H1 (cell line): ENCODE results near the gene OTOF. TPM values are rescaled to one million over a fixed set of nuclear protein-coding genes. Genes with fewer than 3 reads are reported as not detected.

Experiments
- CTCF ChIA-PET: fragments of 300-600 bp; sonication (Branson Sonifier 250); formaldehyde crosslinking; loops from one replicate; lab custom pipeline; 2021; ENCODE audit not compliant: partially characterized antibody; lab: Charles Lee
- POLR2A ChIA-PET: fragments of 300-600 bp; sonication (Branson Sonifier 250); formaldehyde crosslinking; loops from one replicate; lab custom pipeline; 2021; ENCODE audit warnings: inconsistent platforms; ENCODE audit not compliant: partially characterized antibody; lab: Charles Lee
- DNase-seq, 2 experiments: peaks; one replicate each; pipeline versions ENCODE4 v3.0.0 to v3.0.0-alpha.2; 2010 to 2022; ENCODE audit warnings: low spot score in 2 of 2, low read depth in 1 of 2, mixed read lengths in 1 of 2
- FAIRE-seq: peaks from 2 replicates; lab custom pipeline; 2011; peaks lifted over from hg19 to GRCh38; lab: Jason Lieb, UNC
- H2AFZ ChIP-seq: 2 replicates; pipeline ENCODE4 v1.8.1; 2012; ENCODE audit warnings: low read length, inconsistent platforms
- H2AK5ac ChIP-seq: 2 replicates; pipeline ENCODE4 v1.6.1; 2013; ENCODE audit warnings: low read depth, low read length
- H2BK120ac ChIP-seq: replicated peaks from 2 replicates; pipeline ENCODE3; 2013; ENCODE audit warnings: low read depth, low read length, inconsistent platforms
- H2BK12ac ChIP-seq: 2 replicates; pipeline ENCODE4 v1.6.1; 2013; ENCODE audit warnings: low read depth, low read length
- H2BK15ac ChIP-seq: 2 replicates; pipeline ENCODE4 v1.6.1; 2013; ENCODE audit warnings: low read length
- H2BK20ac ChIP-seq: 2 replicates; pipeline ENCODE4 v1.6.1; 2013; ENCODE audit warnings: low read length
- H2BK5ac ChIP-seq: 2 replicates; pipeline ENCODE4 v1.6.1; 2013; ENCODE audit warnings: low read depth, low read length
- H3K14ac ChIP-seq: 2 replicates; pipeline ENCODE4 v1.6.1; 2013; ENCODE audit warnings: inconsistent platforms; ENCODE audit not compliant: insufficient read length
- H3K18ac ChIP-seq: 2 replicates; pipeline ENCODE4 v1.6.1; 2013; ENCODE audit warnings: low read length; ENCODE audit errors: extremely low read depth
- H3K23ac ChIP-seq: 2 replicates; pipeline ENCODE4 v1.6.1; 2013; ENCODE audit warnings: inconsistent platforms; ENCODE audit not compliant: insufficient read length
- H3K23me2 ChIP-seq: 2 replicates; pipeline ENCODE4 v1.6.1; 2013; ENCODE audit warnings: low read depth, low read length
- H3K27ac ChIP-seq: 2 replicates; pipeline ENCODE4 v1.6.1; 2011; ENCODE audit warnings: low read depth, low read length, inconsistent platforms
- H3K27me3 ChIP-seq, 4 experiments: replicated peaks in 1 of 4; 1 replicate in 1 of 4; 2 replicates in 3 of 4; pipeline versions ENCODE4 v1.6.1 to v1.8.1; 2011 to 2013; ENCODE audit warnings: low read length in 3 of 4, mild to moderate bottlenecking in 3 of 4, inconsistent platforms in 2 of 4, mixed read lengths in 2 of 4, moderate library complexity in 1 of 4; ENCODE audit not compliant: control insufficient read depth in 3 of 4, insufficient read depth in 3 of 4; ENCODE audit errors: extremely low read depth in 1 of 4
- H3K36me3 ChIP-seq, 4 experiments: 2 replicates each; pipeline versions ENCODE4 v1.6.1 to v1.8.1; 2011 to 2013; ENCODE audit warnings: mild to moderate bottlenecking in 4 of 4, low read length in 3 of 4, moderate library complexity in 2 of 4, control low read depth in 1 of 4, inconsistent platforms in 1 of 4; ENCODE audit not compliant: insufficient read depth in 4 of 4, control insufficient read depth in 2 of 4
- H3K4ac ChIP-seq: replicated peaks from 2 replicates; pipeline ENCODE3; 2013; ENCODE audit warnings: low read length, low read depth, mixed read lengths, inconsistent platforms; ENCODE audit not compliant: insufficient read length
- H3K4me1 ChIP-seq, 4 experiments: replicated peaks in 1 of 4; 1 replicate in 1 of 4; 2 replicates in 3 of 4; pipeline versions ENCODE4 v1.6.1 to v1.8.1; 2011 to 2013; ENCODE audit warnings: low read length in 3 of 4, inconsistent platforms in 2 of 4, mixed read lengths in 1 of 4; ENCODE audit not compliant: insufficient read depth in 4 of 4, control insufficient read depth in 3 of 4
- H3K4me2 ChIP-seq, 2 experiments: 2 replicates each; pipeline versions ENCODE4 v1.6.1 to v1.8.1; 2011 to 2013; ENCODE audit warnings: low read depth in 2 of 2, low read length in 2 of 2, control low read depth in 1 of 2, inconsistent platforms in 1 of 2, mild to moderate bottlenecking in 1 of 2; ENCODE audit not compliant: insufficient read depth in 1 of 2
- H3K4me3 ChIP-seq, 4 experiments: fragments of 200-600, 300-600 bp in 1 of 4; sonication (generic), shearing (Covaris generic), sonication (Bioruptor Twin) in 1 of 4; 2 replicates each; pipeline versions ENCODE4 v1.5.1 to v1.8.1; 2011 to 2016; ENCODE audit warnings: low read length in 4 of 4, low read depth in 3 of 4, control low read depth in 2 of 4, inconsistent platforms in 2 of 4, mild to moderate bottlenecking in 2 of 4, mixed read lengths in 1 of 4, moderate library complexity in 1 of 4; ENCODE audit not compliant: insufficient read depth in 2 of 4; ENCODE audit errors: extremely low read depth in 1 of 4
- H3K56ac ChIP-seq: replicated peaks from 2 replicates; pipeline ENCODE3; 2013; ENCODE audit warnings: low read depth, mild to moderate bottlenecking, mixed read lengths, low read length, inconsistent platforms; ENCODE audit not compliant: insufficient read length
- H3K79me1 ChIP-seq: 2 replicates; pipeline ENCODE4 v1.6.1; 2013; ENCODE audit warnings: low read depth, low read length, control low read depth
- H3K79me2 ChIP-seq, 2 experiments: 2 replicates each; pipeline versions ENCODE4 v1.6.1 to v1.8.1; 2012 to 2013; ENCODE audit warnings: low read length in 2 of 2, mild to moderate bottlenecking in 2 of 2, inconsistent platforms in 1 of 2; ENCODE audit not compliant: insufficient read depth in 2 of 2, control insufficient read depth in 1 of 2
- H3K9ac ChIP-seq, 4 experiments: replicated peaks in 1 of 4; 1 replicate in 1 of 4; 2 replicates in 3 of 4; pipeline versions ENCODE4 v1.6.1 to v1.8.1; 2011 to 2013; ENCODE audit warnings: low read depth in 3 of 4, low read length in 3 of 4, control low read depth in 2 of 4, mild to moderate bottlenecking in 2 of 4, moderate library complexity in 2 of 4, inconsistent platforms in 1 of 4; ENCODE audit errors: extremely low read depth in 1 of 4
- H3K9me3 ChIP-seq, 2 experiments: 2 replicates each; pipeline versions ENCODE4 v1.6.1 to v1.8.1; 2012 to 2013; ENCODE audit warnings: mild to moderate bottlenecking in 2 of 2, moderate library complexity in 2 of 2, control low read depth in 1 of 2, inconsistent platforms in 1 of 2, low read depth in 1 of 2, low read length in 1 of 2, mixed read lengths in 1 of 2; ENCODE audit not compliant: insufficient read depth in 2 of 2
- H4K20me1 ChIP-seq, 2 experiments: replicated peaks in 1 of 2; 2 replicates each; pipeline versions ENCODE3 to v1.8.1; 2011 to 2013; ENCODE audit warnings: inconsistent platforms in 2 of 2, low read length in 2 of 2, mild to moderate bottlenecking in 1 of 2; ENCODE audit not compliant: insufficient read depth in 2 of 2, control insufficient read depth in 1 of 2
- H4K5ac ChIP-seq: 2 replicates; pipeline ENCODE4 v1.6.1; 2013; ENCODE audit warnings: low read length, low read depth, mixed read lengths, inconsistent platforms; ENCODE audit not compliant: insufficient read length
- H4K8ac ChIP-seq: 2 replicates; pipeline ENCODE4 v1.8.0; 2013; ENCODE audit warnings: mild to moderate bottlenecking, moderate library complexity, low read length, inconsistent platforms; ENCODE audit not compliant: insufficient read depth; ENCODE audit errors: extremely low read depth
- H4K91ac ChIP-seq: replicated peaks from 2 replicates; pipeline ENCODE3; 2013; ENCODE audit warnings: low read length, mixed read lengths, inconsistent platforms; ENCODE audit not compliant: insufficient read length
- CBX5 ChIP-seq: fragments of 300-800, 300-1000 bp; sonication (generic); IDR thresholded peaks from 2 replicates; pipeline ENCODE4 v1.7.1; 2016; ENCODE audit warnings: antibody characterized with exemption, low read length, low read depth
- CREB1 ChIP-seq: IDR thresholded peaks from 2 replicates; pipeline ENCODE4 v1.6.1; 2012; ENCODE audit warnings: inconsistent platforms
- CTBP2 ChIP-seq: IDR thresholded peaks from 2 replicates; pipeline ENCODE4 v1.7.0; 2011; ENCODE audit warnings: borderline replicate concordance, mild to moderate bottlenecking, moderate library complexity, mixed read lengths, low read length; ENCODE audit not compliant: insufficient read depth, insufficient read length
- KDM4A ChIP-seq: IDR thresholded peaks from one replicate; pipeline ENCODE4 v1.7.1; 2012; ENCODE audit warnings: low read depth, mild to moderate bottlenecking, moderate library complexity, low read length, inconsistent platforms; ENCODE audit not compliant: severe bottlenecking
- NRF1 ChIP-seq: IDR thresholded peaks from 2 replicates; pipeline ENCODE4 v1.6.1; 2011; ENCODE audit warnings: mild to moderate bottlenecking, low read depth, low read length, improper control_type of control experiment
- PHF8 ChIP-seq: fragments of 200-600 bp; sonication (generic); conservative IDR thresholded peaks from 2 replicates; pipeline ENCODE4 v1.7.1; 2012; ENCODE audit warnings: low read depth, mild to moderate bottlenecking, inconsistent platforms, low read length, moderate library complexity
- SIRT6 ChIP-seq: IDR thresholded peaks from one replicate; pipeline ENCODE4 v1.7.1; 2012; ENCODE audit warnings: low read length, inconsistent platforms
- SP4 ChIP-seq: IDR thresholded peaks from 2 replicates; pipeline ENCODE4 v1.6.1; 2012; ENCODE audit warnings: low read length, inconsistent platforms
- TAF1 ChIP-seq: IDR thresholded peaks from 2 replicates; pipeline ENCODE4 v1.6.1; 2011; ENCODE audit warnings: mild to moderate bottlenecking, low read depth, low read length
- TCF12 ChIP-seq: IDR thresholded peaks from 2 replicates; pipeline ENCODE4 v1.6.1; 2011; ENCODE audit warnings: low read depth, mild to moderate bottlenecking, low read length
- YY1 ChIP-seq: IDR thresholded peaks from 2 replicates; pipeline ENCODE4 v1.6.1; 2011; ENCODE audit warnings: low read depth, mild to moderate bottlenecking, low read length
- WGBS, 2 experiments: shearing (Covaris generic) in 1 of 2; methylation state at CpG; one replicate each; pipeline versions ENCODE4 v1.1.6 to v1.1.7; 2013 to 2015; ENCODE audit warnings: low lambda C conversion rate in 2 of 2, mixed read lengths in 2 of 2, inconsistent platforms in 1 of 2, low coverage in 1 of 2, missing lambda C conversion rate in 1 of 2; ENCODE audit not compliant: insufficient replicate concordance in 2 of 2, insufficient coverage in 1 of 2, insufficient read length in 1 of 2; ENCODE audit errors: extremely low coverage in 1 of 2, missing lambda C conversion rate in 1 of 2; 5-methylcytosine and 5-hydroxymethylcytosine counted together
- polyA plus RNA-seq, 7 experiments: library from polyadenylated mRNA; depleted of rRNA in 3 of 7; stranded (reverse) in 5 of 7; unstranded in 2 of 7; fragments of >200 nt in 5 of 7; fragments of 200-250 nt in 2 of 7; gene quantifications; 1 replicate in 5 of 7; 2 replicates in 1 of 7; 4 replicates in 1 of 7; pipeline versions ENCODE4 v1.2.1 to v1.2.3, GENCODE V29; 2011 to 2013; ENCODE audit warnings: missing spikeins in 2 of 7, mixed read lengths in 2 of 7
- total RNA-seq: library from RNA; stranded (reverse); fragmentation: NEBNext Ultra II Directional; extraction: Animal tissue kit (Norgen Biotek cat#: 25700); gene quantifications from 2 replicates; pipeline ENCODE4 v1.2.1, GENCODE V29; 2021

OTOF gene
- total and polyA plus RNA-seq, 2 of the 8 experiments (the other 6 are each of a cell fraction or from before 2014, with no cell fraction given) = 0.06 TPM; not detected in 1

- H3K9me3 ChIP-seq = no peaks in the 10 kb centered on the region
- H3K79me1 ChIP-seq = no peaks in the 10 kb centered on the region
- H3K18ac ChIP-seq = no peak overlapping the region
- H4K8ac ChIP-seq = no peak overlapping the region
- no peaks in the 10 kb centered on the region for H3K23me2 ChIP-seq
- H2AK5ac ChIP-seq = no peak overlapping the region
- H2BK12ac ChIP-seq = no peak overlapping the region
- H3K9ac ChIP-seq = no peak overlapping the region
- no peak overlapping the region for H3K4ac ChIP-seq
- no peak overlapping the region for H4K5ac ChIP-seq
- H3K27me3 ChIP-seq = no peaks in the 10 kb centered on the region; a peak in 1 of 7 replicates
- H3K56ac ChIP-seq = no peak overlapping the region
- H4K20me1 ChIP-seq = no peaks in the 10 kb centered on the region
- no peak for DNase-seq
- no peak overlapping the region for H3K4me2 ChIP-seq
- no peak for TF ChIP-seq SP4
- TF ChIP-seq CREB1 = no peak
- no peak for TF ChIP-seq TAF1
- no peak for TF ChIP-seq SIRT6
- no peak for TF ChIP-seq CTBP2
- TF ChIP-seq CBX5 = no peak
- TF ChIP-seq YY1 = no peak
- no peak for TF ChIP-seq TCF12
- no peak for TF ChIP-seq NRF1
- no peak for TF ChIP-seq KDM4A
- no peak for TF ChIP-seq PHF8
- no peak overlapping the region for H4K91ac ChIP-seq
- H3K4me3 ChIP-seq = no peak overlapping the region
- 89 to 100% methylated on average over 1 to 8 of the region's 8 CpGs for WGBS, 2 experiments
- FAIRE-seq = no peak
- no peak overlapping the region for H2BK120ac ChIP-seq
- no peaks in the 10 kb centered on the region for H3K79me2 ChIP-seq
- ChIA-PET POLR2A (no interaction called here), CTCF (interaction anchor here (0.7 to 1.1 kb wide), 3 partner anchors 41 to 146 kb away, joined by 3 read pairs; no protein-coding TSS in a partner anchor)
- no peaks in the 10 kb centered on the region for H3K4me1 ChIP-seq
- no peaks in the 10 kb centered on the region for H3K36me3 ChIP-seq
- H2BK20ac ChIP-seq = no peak overlapping the region
- no peak overlapping the region for H3K23ac ChIP-seq
- 0 out of 2 replicates have a peak overlapping the region, but pooled peaks have one; percentile 25 for H2AFZ ChIP-seq
- H3K14ac ChIP-seq = no peak overlapping the region
- H2BK15ac ChIP-seq = no peak overlapping the region
- H2BK5ac ChIP-seq = no peak overlapping the region
- H3K27ac ChIP-seq = no peak overlapping the region
Observed at GRCh38 chr2:26429779-26430578, 47.9 kb downstream of the OTOF start.
